Endothelial cell of umbilical vein (primary cell): Measurements from ENCODE around the gene MYO1E. TPM values are rescaled to one million over a fixed set of nuclear protein-coding genes. Genes with fewer than 3 reads are reported as not detected.

ENCODE experiments used
- BruUV-seq: library from RNA; stranded (reverse); fragments of 400-500 nt; replicated peaks from 2 replicates; lab custom pipeline; 2021; lab: Mats Ljungman, UMichigan
- CTCF ChIA-PET: fragments of 300-600, 350-600 bp; sonication (Branson Sonifier 250); formaldehyde crosslinking; loops from one replicate; lab custom pipeline; 2021; ENCODE audit warnings: antibody characterized with exemption, inconsistent platforms; lab: Charles Lee
- POLR2A ChIA-PET: fragments of 300-600, 350-600 bp; sonication (Branson Sonifier 250); formaldehyde crosslinking; loops from one replicate; lab custom pipeline; 2021; ENCODE audit warnings: antibody characterized with exemption, inconsistent platforms; lab: Charles Lee
- DNase-seq: peaks from one replicate; pipeline ENCODE4 v3.0.0-alpha.2; 2011; ENCODE audit warnings: low read depth, low spot score
- FAIRE-seq: peaks from 2 replicates; lab custom pipeline; 2011; peaks lifted over from hg19 to GRCh38; lab: Jason Lieb, UNC
- H2AFZ ChIP-seq: 2 replicates; pipeline ENCODE4 v1.6.0; 2012; ENCODE audit warnings: low read depth, low read length, control low read depth, inconsistent platforms
- H3K27ac ChIP-seq: 2 replicates; pipeline ENCODE4 v1.5.1; 2011; ENCODE audit warnings: low read depth, mild to moderate bottlenecking, control low read depth, low read length, moderate library complexity; ENCODE audit not compliant: insufficient read depth
- H3K27me3 ChIP-seq, 2 experiments: 2 replicates each; pipeline versions ENCODE4 v1.6.0 to v1.6.1; 2011; ENCODE audit warnings: low read length in 2 of 2, mixed read lengths in 1 of 2; ENCODE audit not compliant: control insufficient read depth in 2 of 2, insufficient read depth in 2 of 2
- H3K36me3 ChIP-seq, 2 experiments: 2 replicates in 1 of 2; 3 replicates in 1 of 2; pipeline ENCODE4 v1.5.1; 2011; ENCODE audit warnings: low read length in 2 of 2, mild to moderate bottlenecking in 1 of 2, moderate library complexity in 1 of 2; ENCODE audit not compliant: control insufficient read depth in 2 of 2, insufficient read depth in 2 of 2; ENCODE audit errors: extremely low read depth in 1 of 2
- H3K4me1 ChIP-seq: 3 replicates; pipeline ENCODE4 v1.5.1; 2011; ENCODE audit warnings: mild to moderate bottlenecking, low read length; ENCODE audit not compliant: control insufficient read depth, insufficient read depth; ENCODE audit errors: extremely low read depth
- H3K4me2 ChIP-seq: 2 replicates; pipeline ENCODE4 v1.6.1; 2011; ENCODE audit warnings: low read length, control low read depth, mixed read lengths; ENCODE audit not compliant: insufficient read depth
- H3K4me3 ChIP-seq, 3 experiments: fragments of 200-600 bp in 1 of 3; sonication (generic), shearing (Covaris generic) in 1 of 3; replicated peaks in 1 of 3; 2 replicates each; pipeline ENCODE4 v1.5.1; 2011 to 2016; ENCODE audit warnings: control low read depth in 3 of 3, low read length in 3 of 3, mild to moderate bottlenecking in 2 of 3, inconsistent platforms in 1 of 3, low read depth in 1 of 3, moderate library complexity in 1 of 3; ENCODE audit not compliant: insufficient read depth in 1 of 3
- H3K79me2 ChIP-seq: 2 replicates; pipeline ENCODE4 v1.6.0; 2012; ENCODE audit warnings: low read length, inconsistent platforms; ENCODE audit not compliant: control insufficient read depth, insufficient read depth
- H3K9ac ChIP-seq: replicated peaks from 2 replicates; pipeline ENCODE3; 2011; ENCODE audit warnings: low read length, control low read depth; ENCODE audit not compliant: insufficient read depth; ENCODE audit errors: extremely low read depth
- H3K9me1 ChIP-seq: replicated peaks from 3 replicates; pipeline ENCODE4 v1.6.0; 2011; ENCODE audit warnings: mild to moderate bottlenecking, low read length; ENCODE audit not compliant: control insufficient read depth, insufficient read depth; ENCODE audit errors: extremely low read depth
- H3K9me3 ChIP-seq: replicated peaks from 2 replicates; pipeline ENCODE4 v1.5.1; 2012; ENCODE audit warnings: low read length, inconsistent platforms; ENCODE audit not compliant: control insufficient read depth, insufficient read depth
- H4K20me1 ChIP-seq: replicated peaks from 2 replicates; pipeline ENCODE3; 2011; ENCODE audit warnings: mild to moderate bottlenecking, low read length; ENCODE audit not compliant: control insufficient read depth, insufficient read depth; ENCODE audit errors: extremely low read depth
- CTCF ChIP-seq, 2 donors: IDR thresholded peaks; 1 replicate in 1 of 2; 2 replicates in 1 of 2; pipeline ENCODE4 v1.5.1; 2011; ENCODE audit warnings: low read length in 2 of 2, mild to moderate bottlenecking in 2 of 2, moderate library complexity in 2 of 2, control low read depth in 1 of 2, inconsistent platforms in 1 of 2, low read depth in 1 of 2; ENCODE audit not compliant: insufficient read depth in 1 of 2; ENCODE audit errors: extremely low read depth in 1 of 2
- EZH2 ChIP-seq: IDR thresholded peaks from 2 replicates; pipeline ENCODE4 v1.6.1; 2012; ENCODE audit warnings: borderline replicate concordance, low read depth, mild to moderate bottlenecking, moderate library complexity, low read length, inconsistent platforms; ENCODE audit not compliant: severe bottlenecking
- FOS ChIP-seq: IDR thresholded peaks from 2 replicates; pipeline ENCODE4 v1.6.1; 2011; ENCODE audit warnings: mild to moderate bottlenecking, low read length, moderate library complexity, borderline replicate concordance; ENCODE audit not compliant: insufficient read depth
- GATA2 ChIP-seq: IDR thresholded peaks from 2 replicates; pipeline ENCODE4 v1.7.0; 2011; ENCODE audit warnings: low read depth, mild to moderate bottlenecking, moderate library complexity, mixed read lengths, low read length; ENCODE audit not compliant: insufficient read length, insufficient read depth
- JUN ChIP-seq: IDR thresholded peaks from 2 replicates; pipeline ENCODE4 v1.6.1; 2011; ENCODE audit warnings: borderline replicate concordance, low read depth; ENCODE audit not compliant: insufficient read length, insufficient read depth
- MAX ChIP-seq: IDR thresholded peaks from 2 replicates; pipeline ENCODE4 v1.6.1; 2011; ENCODE audit not compliant: insufficient read depth, insufficient read length
- MYC ChIP-seq: IDR thresholded peaks from one replicate; pipeline ENCODE4 v1.6.1; 2011; ENCODE audit warnings: mild to moderate bottlenecking, low read depth, low read length
- POLR2A ChIP-seq: IDR thresholded peaks from 2 replicates; pipeline ENCODE4 v1.6.1; 2012; ENCODE audit warnings: low read depth, mild to moderate bottlenecking, control low read depth, low read length
- POLR2AphosphoS5 ChIP-seq: IDR thresholded peaks from 2 replicates; pipeline ENCODE4 v1.6.1; 2012; ENCODE audit warnings: low read depth, mild to moderate bottlenecking, control low read depth, low read length, moderate library complexity; ENCODE audit not compliant: insufficient read depth
- dilution Hi-C: fragments of 300-500 bp; cut with MboI; formaldehyde crosslinking; loops from one replicate; pipeline ENCODE4 v1.15.0; 2019; ENCODE audit warnings: low sequenced_read_pairs; ENCODE audit not compliant: extremely low pct_ligation_motif_present
- intact Hi-C: fragments of 100-400 bp; cut with micrococcal nuclease; formaldehyde crosslinking; loops from one replicate; pipeline ENCODE4 v1.10.0; 2022
- polyA plus RNA-seq, 4 experiments: library from polyadenylated mRNA; depleted of rRNA in 3 of 4; stranded (reverse) in 3 of 4; unstranded in 1 of 4; fragments of >200 nt; gene quantifications; 2 replicates each; pipeline versions ENCODE4 v1.2.1 to v1.2.3, GENCODE V29; 2011 to 2012; ENCODE audit warnings: missing spikeins in 1 of 4
- total RNA-seq: library from RNA; stranded (reverse); gene quantifications from 2 replicates; pipeline ENCODE4 v1.2.3, GENCODE V29; 2021

MYO1E gene
- total and polyA plus RNA-seq, 2 donors (not counting 3 experiments of a cell fraction or from before 2014, with no cell fraction given): 31.6 to 218 TPM

GRCh38 chr15:59396211-59396610 is 23.5 kb upstream of the MYO1E start:
- H3K79me2 ChIP-seq: no peaks in the 10 kb centered on the region
- ChIA-PET POLR2A (interaction anchor here (0.6 kb wide), 1 partner anchor 17 kb away, joined by 3 read pairs; no protein-coding TSS in a partner anchor), CTCF (interaction anchor here (1.4 to 2.4 kb wide), 3 partner anchors 10 to 16 kb away, joined by 3 to 5 read pairs (median 3); no protein-coding TSS in a partner anchor)
- H4K20me1 ChIP-seq: no peaks in the 10 kb centered on the region
- FAIRE-seq (no peak), DNase-seq (no peak)
- BruUV-seq: no TSS peak
- H3K4me3 ChIP-seq: no peak overlapping the region
- no peak overlapping the region for H3K9ac ChIP-seq
- no peaks in the 10 kb centered on the region for H3K9me1 ChIP-seq
- no peak overlapping the region for H3K27ac ChIP-seq
- intact Hi-C loops (no loop called here), dilution Hi-C loops (no loop called here)
- TF ChIP-seq CTCF (IDR thresholded peaks at IDR 0.05; ENCODE audit: extremely low read depth in 1 of 2, insufficient read depth in 1 of 2, low read depth in 1 of 2, low read length in 2 of 2) (no peak), EZH2 (no peak), GATA2 (no peak), FOS (no peak), POLR2AphosphoS5 (no peak), MAX (no peak), JUN (no peak), POLR2A (no peak), MYC (no peak)
- H3K27me3 ChIP-seq: peaks cover 8 to 12% of the 10 kb centered on the region in 2 experiments
- H3K4me1 ChIP-seq: no peaks in the 10 kb centered on the region
- H3K9me3 ChIP-seq: no peaks in the 10 kb centered on the region
- no peaks in the 10 kb centered on the region for H3K36me3 ChIP-seq
- H2AFZ ChIP-seq: no peak overlapping the region
- no peak overlapping the region for H3K4me2 ChIP-seq
